ENCODE data around the gene CCL13.

Gene CCL13

GRCh38 chr17:34386343-34386696 is 30.0 kb downstream of the CCL13 start:
- DNase-seq: no peak

GRCh38 chr17:34386697-34387550 is 30.6 kb downstream of the CCL13 start:
- no peak for DNase-seq

GRCh38 chr17:34387566-34387965 is 31.3 kb downstream of the CCL13 start:
- DNase-seq: no peak

DNA sequence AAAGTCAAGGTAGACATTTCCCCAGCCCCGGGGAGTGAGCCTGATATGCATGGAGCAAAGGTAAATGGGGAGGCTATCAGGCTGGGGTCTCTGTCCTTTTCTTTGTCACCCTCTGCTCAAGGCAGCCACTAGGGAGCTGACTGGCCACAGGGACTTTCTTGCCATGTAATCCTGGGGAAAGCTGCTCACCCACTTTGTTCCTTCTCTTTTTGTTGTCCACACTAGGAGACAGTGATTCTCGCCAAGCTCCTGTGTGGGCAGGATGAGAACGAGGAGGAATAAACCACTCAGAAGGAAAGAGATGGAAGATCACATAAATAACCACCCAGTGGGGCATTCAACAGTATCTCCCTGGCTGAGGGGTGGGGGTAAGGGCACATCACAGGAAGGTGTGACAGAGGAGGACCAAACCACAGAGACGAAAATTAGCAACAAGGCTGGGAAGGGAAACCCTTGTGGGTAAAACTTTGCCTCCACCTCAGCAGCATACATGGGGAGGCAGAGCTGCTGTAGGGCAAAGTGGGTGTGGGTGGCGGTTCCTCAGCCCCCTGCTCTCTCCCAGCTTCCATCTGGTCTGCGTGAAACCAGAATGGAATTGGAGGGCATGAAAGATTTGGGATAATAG is 33.0 kb downstream of the CCL13 start:
- no peak for DNase-seq

DNA sequence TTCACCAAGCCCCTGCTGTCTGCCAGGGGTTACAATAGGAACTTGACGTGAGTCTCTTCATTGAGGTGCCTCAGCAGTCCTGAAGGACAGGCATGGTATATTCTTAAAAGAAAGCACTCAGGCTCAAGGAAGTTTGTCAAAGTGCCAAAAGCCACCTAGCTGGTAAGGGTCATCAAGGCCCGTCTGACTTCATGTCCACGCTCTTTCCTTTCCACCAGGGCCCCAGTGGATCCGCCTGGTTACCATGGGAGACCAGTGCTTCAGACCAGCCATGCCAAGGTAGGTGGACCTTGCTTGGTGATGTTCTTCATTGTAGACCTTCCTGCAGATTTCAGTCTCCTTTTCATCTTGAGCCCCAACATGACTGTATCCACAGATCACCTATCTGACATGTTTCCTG is 34.4 kb downstream of the CCL13 start:
- no peak for DNase-seq

GRCh38 chr17:34391241-34391640 is 35.0 kb downstream of the CCL13 start:
- DNase-seq: no peak

DNA sequence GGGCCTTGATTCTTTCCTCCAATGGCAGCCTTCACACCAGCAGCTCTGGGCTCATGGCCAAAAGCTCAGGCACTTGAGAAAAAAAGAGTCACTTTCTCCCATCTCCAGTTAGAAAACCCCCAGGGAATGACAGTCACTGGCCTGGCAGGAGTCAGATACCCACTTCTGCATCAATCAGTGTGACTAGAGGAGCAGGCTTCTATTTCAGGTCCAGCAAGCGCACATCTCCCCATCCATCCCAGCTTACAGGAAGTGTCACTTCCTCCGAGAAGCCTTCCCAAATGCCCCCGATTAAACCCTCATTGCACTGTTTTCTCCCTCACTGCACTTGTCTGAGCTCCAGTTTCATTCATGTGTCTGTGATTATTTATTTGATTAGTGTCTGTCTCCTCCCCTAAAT is 37.1 kb downstream of the CCL13 start:
- peak; percentile 89 for DNase-seq

DNA sequence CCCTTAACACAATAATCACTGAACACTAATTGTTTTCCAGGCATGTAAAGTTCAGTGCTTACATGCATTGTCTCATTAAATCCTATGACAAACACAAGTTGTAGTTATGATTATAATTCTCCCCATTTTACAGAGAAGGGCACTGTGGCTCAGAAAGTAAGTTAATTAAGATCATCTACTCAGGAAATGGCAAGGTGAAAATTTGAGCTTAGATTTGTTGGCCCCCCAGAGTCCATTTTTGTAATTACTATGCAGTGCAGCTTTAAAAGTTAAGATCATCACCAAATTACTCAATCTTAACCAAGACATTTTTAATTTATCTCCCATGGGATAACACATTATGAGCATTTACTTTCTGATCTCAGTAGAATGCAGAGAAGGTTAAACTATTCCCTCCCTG is 41.0 kb downstream of the CCL13 start:
- DNase-seq: no peak

DNA sequence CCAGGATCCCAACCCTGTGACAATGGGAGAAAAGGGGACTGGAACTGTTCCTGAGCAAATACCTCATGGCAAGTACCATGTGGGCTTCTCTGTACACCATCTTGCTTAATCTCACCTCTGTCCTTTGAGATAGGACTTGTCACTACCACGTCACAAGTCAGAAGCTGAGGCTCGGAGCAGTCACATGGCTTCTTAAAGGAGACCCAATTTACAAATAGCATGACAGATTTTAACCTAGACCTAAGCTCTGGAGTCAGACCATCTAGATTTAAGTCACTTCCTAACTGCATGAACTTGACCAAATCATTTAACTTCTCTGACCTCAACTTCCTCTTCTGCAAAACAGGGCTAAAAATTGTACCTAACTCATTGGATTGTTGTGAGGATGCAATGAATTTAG is 42.7 kb downstream of the CCL13 start:
- DNase-seq: no peak

DNA sequence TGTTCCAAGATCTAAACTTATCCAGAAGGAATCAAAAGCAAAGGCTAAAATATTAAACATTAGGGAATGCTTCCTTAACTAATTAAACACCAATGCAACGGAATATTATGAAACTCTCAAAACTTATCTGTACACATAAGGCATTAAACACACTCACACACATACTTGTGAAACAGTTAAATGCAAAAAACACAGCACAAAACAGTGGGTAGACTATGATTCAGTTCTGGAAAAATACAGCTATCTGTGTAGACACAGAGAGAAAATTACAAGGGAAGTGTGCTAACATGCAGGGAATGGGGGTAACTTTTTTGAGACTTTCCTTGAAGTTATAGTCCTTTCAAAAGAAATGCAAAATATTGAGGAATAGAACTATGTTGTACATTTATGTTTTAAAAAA is 43.4 kb downstream of the CCL13 start:
- DNase-seq: no peak

GRCh38 chr17:34400301-34400931 is 44.1 kb downstream of the CCL13 start:
- DNase-seq: no peak

DNA sequence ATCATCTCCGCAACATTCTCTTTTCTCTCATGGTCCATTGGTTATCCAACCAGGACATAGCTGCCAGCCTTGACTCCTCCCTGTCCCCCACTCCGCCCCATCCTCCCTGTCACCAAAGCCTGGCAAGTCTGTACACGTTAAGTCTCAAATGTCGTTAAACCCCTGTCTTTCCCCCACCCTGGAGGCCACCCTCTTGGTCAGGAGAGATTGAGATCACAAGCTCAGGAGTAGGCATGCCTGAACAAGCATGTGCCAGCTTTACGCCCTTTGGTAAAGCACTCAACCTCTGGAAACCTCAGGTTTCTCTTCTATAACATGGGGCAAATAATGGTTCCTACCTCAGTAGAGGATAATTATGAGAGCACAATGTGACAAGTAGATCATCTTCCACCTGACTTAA is 44.9 kb downstream of the CCL13 start:
- DNase-seq: peak; percentile 98

DNA sequence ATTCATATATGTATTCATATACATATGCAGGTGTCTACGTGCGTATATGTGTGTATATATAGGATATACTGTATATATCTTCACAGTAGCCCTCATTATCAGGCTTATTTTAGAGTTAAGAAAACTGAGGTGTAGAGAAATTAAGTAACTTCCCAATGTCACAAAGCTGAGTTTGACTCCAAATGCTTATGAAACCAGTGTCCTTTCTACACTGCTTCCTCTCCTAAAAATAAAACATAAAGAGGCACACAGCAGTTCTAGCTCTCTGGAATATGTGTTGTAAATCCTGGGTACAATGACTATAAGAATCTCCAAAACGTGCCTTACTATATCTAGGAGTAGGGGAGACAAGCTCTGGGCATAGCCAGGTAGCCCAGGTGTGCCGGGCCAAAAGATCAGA is 46.7 kb downstream of the CCL13 start:
- DNase-seq: no peak

GRCh38 chr17:34406226-34406625 is 49.9 kb downstream of the CCL13 start:
- no peak for DNase-seq

Data from DMS79 (cell line).